HK-2 (cell line): ENCODE measurements around the gene PLEKHM1.
"Not testable (repeated sequence)": the region's sequence is repeated elsewhere in the genome, so short reads cannot be mapped to it uniquely, and the experiment has no call there.

Experiments
- DNase-seq: peaks from one replicate; pipeline ENCODE4 v3.0.0-alpha.2; 2018; ENCODE audit not compliant: unreplicated experiment

PLEKHM1 gene

GRCh38 chr17:45490615-45491433 is at the start of gene PLEKHM1:
TSS of gene PLEKHM1 (minus strand) at chr17:45490721. CDS start at chr17:45482484, 8,237 bp downstream.
- peak; percentile 79 for DNase-seq

- DNase-seq, result not testable (repeated sequence)
Observed at GRCh38 chr17:45538168-45538567, 47.6 kb upstream of the PLEKHM1 start.

GRCh38 chr17:45506072-45506471 is 15.6 kb upstream of the PLEKHM1 start:
- DNase-seq, result not testable (repeated sequence)

- DNase-seq, result not testable (repeated sequence)
Observed at GRCh38 chr17:45505183-45505582, 14.7 kb upstream of the PLEKHM1 start.

- not testable (repeated sequence) for DNase-seq
Observed at GRCh38 chr17:45501092-45501707, 10.7 kb upstream of the PLEKHM1 start.

DNA sequence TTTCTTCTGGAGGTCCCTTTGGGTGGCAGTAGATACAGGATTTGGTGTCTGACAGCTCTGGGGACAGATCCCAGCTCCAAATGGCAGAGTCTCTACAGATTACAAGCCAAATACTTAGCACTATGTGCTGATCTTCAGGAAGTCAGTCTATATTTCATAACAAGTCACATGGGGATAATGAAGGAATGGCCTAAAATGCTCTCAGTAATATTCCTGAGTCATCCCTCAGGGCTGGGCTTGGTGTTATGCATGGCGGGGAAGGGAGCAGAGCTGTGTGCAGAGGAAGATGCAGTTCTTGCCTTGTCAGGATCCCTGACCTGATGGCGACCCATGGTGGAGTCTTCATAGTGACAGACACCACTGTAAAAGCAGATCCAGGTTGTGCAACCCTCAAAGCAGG is 10.0 kb upstream of the PLEKHM1 start:
- not testable (repeated sequence) for DNase-seq

DNA sequence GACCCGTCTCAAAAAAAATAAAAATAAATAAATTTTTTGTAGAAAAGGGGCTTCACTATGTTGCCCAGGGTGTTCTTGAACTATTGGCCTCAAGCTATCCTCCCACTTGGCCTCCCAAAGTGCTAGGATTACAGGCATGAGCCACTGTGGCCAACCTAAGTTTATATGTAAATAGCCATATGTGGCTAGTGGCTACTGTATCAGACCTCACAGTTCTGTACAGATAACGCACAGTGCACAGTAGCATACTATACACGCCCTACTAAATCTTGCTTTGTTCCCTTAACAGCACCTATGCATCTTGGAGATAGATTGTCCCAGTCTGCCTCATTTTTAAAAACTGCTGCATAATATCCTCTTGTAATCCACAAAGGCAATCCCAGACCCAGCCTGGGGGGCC is 8.7 kb upstream of the PLEKHM1 start:
- DNase-seq, result not testable (repeated sequence)

DNA sequence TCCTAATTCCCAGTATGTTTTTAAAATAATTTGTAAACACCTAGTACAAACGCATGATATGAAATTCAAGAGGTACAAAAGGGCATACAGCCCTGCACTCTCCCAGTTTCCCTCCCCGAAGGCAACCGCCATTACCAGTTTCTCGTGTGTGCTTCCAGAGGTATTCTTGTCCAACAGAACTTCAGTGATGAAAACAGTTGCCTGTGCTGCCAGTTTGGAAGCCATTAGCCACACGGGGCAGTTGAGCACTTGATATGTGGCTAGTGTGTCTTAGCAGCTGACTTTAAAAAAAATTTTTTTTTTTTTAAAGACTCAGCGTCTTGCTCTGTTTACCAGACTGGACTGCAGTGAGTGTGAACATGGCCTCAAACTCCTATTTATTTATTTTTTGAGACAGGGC is 7.9 kb upstream of the PLEKHM1 start:
- not testable (repeated sequence) for DNase-seq

- DNase-seq, result not testable (repeated sequence)
Observed at GRCh38 chr17:45497449-45497848, 6.9 kb upstream of the PLEKHM1 start.

- not testable (repeated sequence) for DNase-seq
Observed at GRCh38 chr17:45496507-45496906, 6.0 kb upstream of the PLEKHM1 start.

DNA sequence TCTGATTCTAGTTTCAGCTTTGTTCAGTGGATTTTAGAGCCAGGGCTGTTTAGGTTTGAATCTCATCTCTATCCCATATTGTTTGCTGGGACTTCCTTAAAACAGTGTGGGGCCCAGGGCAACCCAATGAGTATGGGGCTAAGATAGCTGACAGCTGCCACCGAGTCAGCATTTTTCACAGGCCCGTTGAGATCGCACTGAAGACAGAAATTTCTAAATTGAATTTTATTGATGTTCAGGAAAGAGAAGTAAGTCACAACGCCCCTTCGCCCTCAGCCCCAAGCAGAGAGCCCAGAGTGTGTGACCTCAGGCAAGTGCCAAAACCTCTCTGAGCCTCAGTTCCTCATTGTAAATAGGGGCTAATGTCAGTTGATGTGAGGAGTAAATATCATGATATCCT is 4.0 kb upstream of the PLEKHM1 start:
- not testable (repeated sequence) for DNase-seq

DNA sequence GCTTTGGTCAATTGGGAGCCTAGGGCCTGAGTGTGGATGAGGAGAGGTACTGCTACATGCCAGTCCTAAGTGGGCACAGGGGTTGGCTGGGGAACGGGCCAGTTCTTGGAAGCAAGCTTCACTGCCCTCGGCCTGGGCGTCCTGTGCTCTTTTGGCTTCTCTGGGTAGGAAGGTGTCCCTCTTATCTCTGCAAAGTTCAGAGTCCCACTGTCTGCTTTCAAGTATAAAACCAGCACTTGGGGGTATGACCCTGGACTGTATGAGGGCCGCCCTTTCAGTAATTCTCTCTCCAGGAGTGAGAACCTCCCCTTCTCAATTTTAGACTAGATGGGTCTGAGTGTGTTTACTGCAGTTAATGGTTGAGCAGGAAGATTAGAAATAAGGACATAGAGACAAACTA is 1.6 kb upstream of the PLEKHM1 start:
- not testable (repeated sequence) for DNase-seq

GRCh38 chr17:45490198-45490597 is 323 bp downstream of the PLEKHM1 start:
- not testable (repeated sequence) for DNase-seq

DNA sequence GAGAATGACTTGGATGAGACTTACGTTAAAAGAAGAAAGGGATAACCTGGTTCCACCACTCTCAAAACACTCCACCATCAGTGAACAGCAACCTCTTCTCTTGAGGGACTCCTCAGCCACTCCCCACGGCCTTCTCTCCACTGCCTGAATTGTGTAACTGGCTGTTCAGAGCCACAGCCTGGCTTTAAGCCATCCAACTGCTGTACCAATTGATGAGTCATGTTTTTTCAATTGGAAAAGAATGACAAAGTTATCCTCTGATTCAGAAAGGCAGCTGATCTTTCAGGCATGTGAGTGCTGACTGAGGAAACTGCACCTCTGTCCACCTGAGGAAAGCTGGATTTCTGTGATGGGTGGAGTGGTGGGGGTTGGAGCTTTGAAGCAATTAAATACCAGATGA is 2.8 kb downstream of the PLEKHM1 start:
- DNase-seq, result peak; percentile 67

GRCh38 chr17:45483591-45484216 is 6.8 kb downstream of the PLEKHM1 start:
- DNase-seq, result not testable (repeated sequence)

DNA sequence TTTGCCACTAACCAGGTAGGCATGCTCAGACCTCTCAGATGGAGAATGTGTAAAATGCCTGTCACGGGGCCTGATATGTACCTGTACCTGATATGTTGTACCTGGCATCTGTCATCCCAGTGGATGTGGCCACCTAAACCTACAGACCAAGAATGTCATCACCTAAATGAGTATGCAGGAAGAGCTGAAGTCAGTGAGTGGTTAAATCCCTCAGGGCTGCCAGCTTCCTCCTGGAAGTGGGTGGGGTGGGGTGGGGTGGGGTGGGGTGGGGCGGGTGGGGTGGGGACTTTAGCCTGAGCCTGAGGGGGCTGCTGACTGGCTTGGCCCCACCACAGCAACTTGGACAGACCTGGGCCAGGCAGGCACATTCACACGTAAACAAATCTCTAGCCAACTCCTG is 7.3 kb downstream of the PLEKHM1 start:
- not testable (repeated sequence) for DNase-seq

GRCh38 chr17:45482317-45482716 is 8.2 kb downstream of the PLEKHM1 start:
- DNase-seq, result not testable (repeated sequence)

- DNase-seq, result not testable (repeated sequence)
Observed at GRCh38 chr17:45475436-45475835, 15.1 kb downstream of the PLEKHM1 start.

GRCh38 chr17:45472249-45472648 is 18.3 kb downstream of the PLEKHM1 start:
- not testable (repeated sequence) for DNase-seq

DNA sequence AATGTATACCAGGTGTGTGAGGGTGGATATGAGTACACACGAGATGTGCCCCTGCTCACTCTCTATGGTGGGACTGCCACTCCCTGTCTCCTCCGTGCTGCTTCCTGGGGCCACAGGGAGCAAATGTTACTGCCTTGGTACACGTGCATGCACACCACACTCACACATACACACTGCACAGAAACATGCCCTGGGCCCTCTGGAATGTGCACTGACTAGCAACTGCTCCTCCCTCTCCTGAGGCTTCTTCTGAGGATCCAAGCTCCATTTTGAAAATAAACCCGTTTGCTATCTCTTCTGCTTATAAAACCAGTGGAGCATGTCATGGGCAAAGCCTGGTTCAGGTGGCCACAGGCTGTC is 21.3 kb downstream of the PLEKHM1 start:
- not testable (repeated sequence) for DNase-seq

- not testable (repeated sequence) for DNase-seq
Observed at GRCh38 chr17:45468293-45469203, 22.0 kb downstream of the PLEKHM1 start.
